Stimulated activated CD4-positive, alpha-beta T cell treated with anti-CD3 and anti-CD28 coated beads, Interleukin-15, amount 100 ng/mL, for 24 hours (primary cell): Measurements from ENCODE around the gene ZNF778.
A peak's percentile ranks its signal among the peaks of the same experiment; 100 is the strongest.
"Not testable (repeated sequence)": the region's sequence is repeated elsewhere in the genome, so short reads cannot be mapped to it uniquely, and the experiment has no call there.

Experiments used
- DNase-seq: peaks from one replicate; pipeline ENCODE4 v3.0.0-alpha.2; 2020

The ZNF778 gene

DNA sequence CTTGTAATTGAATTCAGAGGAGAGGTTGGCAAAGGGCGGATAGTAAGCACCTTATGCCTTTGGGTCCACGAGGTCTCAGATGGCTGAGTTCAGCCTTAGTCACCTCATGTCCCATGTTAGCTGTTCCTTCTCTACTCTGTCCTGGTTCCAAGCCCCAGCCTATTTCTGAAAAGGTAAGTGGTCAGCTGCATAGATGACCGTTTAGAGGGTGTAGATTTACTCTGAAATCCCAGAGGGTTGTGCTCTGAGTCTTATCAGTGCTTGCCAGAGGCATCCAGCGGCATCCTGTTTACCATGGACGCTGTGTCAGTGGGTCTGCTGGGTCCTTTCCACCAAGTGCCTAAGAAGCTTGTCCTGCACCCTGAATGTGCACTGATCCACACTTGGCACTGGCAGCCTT is 1.9 kb downstream of the ZNF778 start:
- DNase-seq: no peak

DNA sequence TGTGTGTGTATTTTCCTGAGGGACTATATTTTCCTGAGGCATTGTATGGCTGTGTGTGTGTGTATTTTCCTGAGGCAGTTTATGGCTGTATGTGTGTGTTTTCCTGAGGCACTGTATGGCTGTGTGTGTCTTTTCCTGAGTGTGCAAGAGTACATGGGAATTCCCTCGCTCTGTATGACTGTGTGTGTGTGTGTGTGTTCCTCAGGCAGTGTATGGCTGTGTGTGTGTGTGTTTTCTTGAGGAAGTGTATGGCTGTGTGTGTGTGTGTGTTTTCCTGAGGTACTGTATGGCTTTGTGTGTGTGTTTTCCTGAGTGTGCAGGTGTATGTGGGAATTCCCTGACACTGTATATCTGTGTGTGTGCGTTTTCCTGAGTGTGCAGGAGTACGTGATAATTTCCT is 4.1 kb downstream of the ZNF778 start:
- no peak for DNase-seq

DNA sequence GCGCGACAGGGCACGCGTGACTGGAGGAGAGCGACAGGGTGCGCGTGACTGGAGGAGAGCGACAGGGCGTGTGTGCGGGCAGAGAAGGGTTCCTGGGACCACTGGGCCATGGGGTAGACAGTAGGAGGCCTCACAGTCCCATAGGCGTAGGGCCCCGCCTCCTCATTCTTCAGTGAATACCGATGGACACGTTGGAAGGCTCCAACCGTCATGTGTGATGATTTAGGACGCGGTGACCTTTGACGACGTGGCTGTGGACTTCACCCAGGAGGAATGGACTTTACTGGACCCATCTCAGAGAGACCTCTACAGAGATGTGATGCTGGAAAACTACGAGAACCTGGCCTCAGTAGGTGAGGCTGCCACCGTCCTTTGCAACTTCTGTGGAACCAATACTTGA is 5.4 kb downstream of the ZNF778 start:
- DNase-seq: no peak

DNA sequence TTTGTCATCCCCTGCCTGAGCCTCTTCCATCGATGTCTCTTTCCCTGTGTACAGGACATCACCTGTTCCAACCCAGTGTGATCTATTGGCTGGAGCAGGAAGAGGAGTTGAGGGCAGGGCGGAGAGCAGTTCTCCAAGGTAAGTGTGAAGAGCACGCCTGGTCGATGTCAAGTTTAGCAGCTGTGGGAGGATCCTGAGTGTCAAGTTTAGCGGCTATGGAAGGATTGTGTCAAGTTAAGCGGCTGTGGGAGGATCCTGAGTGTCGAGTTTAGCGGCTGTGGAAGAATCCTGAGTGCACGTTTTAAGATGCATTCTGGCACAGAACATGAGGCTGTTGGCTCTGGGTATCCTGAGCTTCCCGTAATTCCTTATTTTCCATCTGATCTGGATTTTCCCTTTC is 7.2 kb downstream of the ZNF778 start:
- DNase-seq: no peak

DNA sequence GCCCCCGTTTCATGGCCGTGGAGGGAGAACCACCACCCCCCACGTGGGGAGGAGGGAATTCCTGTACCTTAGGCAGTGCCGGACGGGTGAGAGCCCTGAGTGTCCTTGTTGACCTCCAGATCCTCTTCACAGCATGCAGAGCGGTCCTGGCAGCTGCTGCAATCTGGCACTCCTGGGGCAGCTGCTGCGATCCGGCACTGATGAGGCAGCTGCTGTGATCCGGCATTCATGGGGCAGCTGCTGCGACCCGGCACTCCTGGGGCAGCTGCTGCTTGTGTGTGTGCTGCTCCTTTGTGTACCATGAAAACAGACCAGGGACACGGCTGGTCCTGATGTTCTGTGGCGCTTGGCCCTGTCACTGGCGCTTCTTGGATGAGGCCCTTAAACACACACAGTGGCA is 12.8 kb downstream of the ZNF778 start:
- DNase-seq: no peak

DNA sequence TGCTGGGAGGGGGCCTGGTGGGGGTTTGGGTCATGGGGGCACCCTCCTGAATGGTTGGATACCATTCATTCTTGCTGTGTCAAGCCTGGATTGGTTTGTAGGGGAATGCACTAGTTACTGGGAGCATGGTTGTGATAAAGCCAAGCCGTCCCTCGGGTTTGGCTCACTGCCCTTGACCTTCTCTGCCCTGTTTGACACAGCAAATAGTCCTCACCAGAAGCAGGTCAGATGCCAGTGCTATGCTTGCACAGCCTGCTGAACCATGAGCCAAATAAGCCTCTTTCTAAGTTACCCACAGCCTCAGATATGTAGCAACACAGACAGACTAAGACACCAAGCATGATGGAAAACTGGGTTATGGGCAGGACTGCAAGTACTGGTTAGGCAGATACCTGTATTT is 14.6 kb downstream of the ZNF778 start:
- no peak for DNase-seq

DNA sequence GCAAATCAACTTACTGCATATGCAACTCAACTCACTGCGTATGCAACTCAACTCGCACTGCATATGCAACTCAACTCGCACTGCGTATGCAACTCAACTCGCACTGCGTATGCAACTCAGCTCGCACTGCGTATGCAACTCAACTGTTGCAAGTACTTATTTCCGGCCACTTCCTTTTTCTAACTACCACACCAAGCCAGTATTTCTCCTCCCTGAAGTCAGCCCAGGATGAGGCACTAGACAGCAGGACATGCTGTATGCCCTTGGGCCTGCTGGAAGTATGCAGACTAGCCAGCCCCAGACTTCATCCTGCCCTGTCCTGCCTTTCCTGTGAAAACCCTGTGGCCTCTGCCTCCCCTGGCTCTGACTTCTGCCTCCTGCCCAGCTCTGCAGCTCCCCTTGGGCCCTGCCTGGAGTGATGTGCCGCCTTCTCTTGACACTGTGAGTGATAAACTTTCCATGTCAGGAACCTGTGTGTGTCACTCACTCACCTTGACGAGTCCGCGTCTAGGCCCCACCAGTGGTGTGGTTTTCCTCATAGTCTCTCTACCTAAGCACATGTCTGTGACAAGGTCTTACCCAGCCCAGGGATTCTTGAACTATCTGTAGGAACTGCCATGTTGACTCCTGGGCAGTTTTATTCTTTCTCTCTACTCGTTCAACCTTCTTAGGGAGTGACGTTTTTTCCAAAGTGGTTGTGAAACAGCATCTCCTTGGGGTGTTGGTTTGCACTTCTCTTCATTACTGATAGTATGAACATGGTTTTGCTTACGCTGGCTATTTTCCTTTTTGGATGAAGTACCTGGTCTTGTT is 16.4 kb downstream of the ZNF778 start:
- DNase-seq: no peak

DNA sequence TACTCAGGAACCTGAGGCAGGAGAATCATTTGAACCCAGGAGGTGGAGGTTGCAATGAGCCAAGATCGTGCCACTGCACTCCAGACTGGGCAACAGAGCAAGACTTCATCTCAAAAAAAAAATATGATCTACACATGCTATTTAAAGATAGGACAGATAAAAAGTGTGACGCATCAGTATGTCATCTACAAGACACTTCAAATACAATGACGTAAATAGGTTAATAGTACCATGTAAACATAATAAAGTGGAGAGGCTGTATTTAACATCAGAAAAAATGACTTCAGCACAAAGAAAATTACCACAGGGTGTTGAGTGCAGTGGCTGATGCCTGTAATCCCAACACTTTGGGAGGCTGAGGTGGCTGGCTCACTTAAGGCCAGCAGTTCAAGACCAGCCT is 20.2 kb downstream of the ZNF778 start:
- DNase-seq: no peak

DNA sequence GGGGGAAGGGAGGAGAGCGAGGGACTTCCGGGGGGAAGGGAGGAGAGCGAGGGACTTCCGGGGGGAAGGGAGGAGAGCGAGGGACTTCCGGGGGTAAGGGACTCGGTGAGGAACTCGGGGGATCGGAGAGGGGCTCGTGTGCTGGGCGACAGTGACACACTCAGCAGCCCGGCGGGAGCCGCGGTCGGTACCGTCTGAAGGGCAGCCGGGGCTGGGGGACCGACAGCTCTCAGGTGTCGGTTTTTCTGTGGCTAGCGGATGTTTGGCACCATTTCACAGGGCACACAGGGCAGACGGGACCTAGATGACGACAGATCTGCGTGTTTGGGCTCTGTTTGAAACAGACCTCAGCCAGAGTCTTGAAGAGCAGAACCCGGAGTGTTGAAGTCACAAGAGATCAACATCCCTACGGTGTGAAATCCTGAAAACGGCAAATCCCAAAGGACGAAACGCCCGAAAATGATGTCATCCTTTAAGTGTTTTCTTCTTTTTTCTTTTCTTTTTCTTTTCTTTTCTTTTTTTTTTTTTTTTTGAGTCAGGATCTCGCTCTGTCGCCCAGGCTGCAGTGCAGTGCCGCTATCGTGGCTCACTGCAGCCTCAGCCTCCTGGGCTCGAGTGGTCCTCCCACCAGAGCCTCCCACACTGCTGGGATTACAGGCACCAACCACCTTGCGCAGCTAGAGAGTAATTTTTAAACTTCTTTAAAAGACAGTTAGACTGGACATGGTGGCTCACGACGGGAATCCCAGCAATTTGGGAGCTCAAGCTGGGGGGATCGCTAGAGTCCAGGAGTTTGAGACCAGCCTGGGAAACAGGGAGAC is 23.9 kb downstream of the ZNF778 start:
- DNase-seq: peak; percentile 80

DNA sequence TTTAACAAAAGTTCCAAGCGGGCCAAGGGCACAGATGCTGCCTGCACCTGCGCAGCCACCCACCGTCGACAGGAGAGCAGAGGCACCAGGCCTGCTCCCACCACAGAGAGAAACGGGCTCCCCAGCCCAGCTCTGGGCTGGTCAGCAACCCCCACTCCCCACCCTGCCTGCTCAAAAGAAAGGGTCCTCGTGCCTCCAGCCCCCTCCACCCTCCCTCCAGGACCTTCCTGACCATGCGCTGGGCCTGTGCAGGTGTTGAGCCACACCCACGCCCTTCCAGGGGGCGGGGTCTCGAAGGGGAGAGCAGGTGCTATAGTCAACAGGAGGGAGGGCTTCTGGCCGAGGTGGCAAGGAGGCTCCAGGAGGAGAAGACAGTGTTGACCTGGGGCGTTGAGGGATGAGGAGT is 25.3 kb downstream of the ZNF778 start:
- DNase-seq: no peak

DNA sequence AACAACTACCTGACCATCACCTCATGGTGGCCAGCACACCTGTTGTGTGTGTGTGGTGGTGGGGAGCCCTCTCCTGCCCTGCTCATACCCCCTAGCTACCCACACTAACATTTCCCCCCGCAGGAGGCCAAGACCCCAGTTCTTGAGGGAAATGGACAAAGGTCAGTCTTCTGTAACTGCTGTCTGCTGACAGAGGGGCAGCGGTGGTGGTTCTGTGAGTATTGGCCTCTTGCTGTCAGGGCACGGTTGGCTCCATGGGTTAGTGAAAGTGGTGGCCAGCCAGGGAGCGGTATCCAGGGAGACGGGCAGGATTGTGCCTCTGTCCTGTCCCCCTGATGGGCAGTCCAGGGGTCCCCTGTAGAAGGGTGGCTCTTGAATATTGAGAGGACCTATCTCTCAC is 26.2 kb downstream of the ZNF778 start:
- DNase-seq: no peak

DNA sequence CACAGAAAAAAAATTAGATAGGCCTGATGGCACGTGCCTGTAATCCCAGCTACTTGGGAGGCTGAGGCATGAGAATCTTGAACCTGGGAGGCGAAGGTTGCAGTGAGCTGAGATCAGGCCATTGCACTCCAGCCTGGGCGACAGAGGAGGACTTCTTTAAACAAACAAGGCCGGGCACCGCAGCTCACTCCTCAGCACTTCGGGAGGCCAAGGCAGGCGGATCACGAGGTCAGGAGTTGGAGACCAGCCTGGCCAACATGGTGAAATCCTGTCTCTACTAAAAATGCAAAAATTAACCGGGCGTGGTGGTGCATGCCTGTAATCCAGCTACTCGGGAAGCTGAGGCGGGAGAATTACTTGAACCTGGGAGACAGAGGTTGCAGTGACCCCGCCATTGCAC is 26.8 kb downstream of the ZNF778 start:
- DNase-seq: not testable (repeated sequence)

DNA sequence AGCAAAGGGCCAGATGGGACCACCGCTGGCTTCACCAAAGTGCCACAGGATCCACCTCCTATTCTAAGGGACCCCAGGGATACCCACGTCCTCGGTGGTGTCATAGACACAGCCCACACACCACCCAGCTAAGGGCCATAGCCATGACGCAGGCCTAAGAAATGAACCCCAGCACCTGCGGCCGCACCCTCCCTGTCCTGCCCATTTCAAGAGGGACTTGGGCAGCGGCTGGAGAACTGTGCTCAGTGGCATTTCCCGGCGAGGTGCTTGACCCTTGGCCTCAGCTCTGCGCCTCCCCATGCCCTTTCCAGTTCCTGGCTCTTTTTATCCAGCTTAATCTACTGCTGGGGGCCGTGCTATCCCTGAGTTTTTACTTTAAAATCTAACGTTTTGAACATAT is 27.3 kb downstream of the ZNF778 start:
- no peak for DNase-seq

DNA sequence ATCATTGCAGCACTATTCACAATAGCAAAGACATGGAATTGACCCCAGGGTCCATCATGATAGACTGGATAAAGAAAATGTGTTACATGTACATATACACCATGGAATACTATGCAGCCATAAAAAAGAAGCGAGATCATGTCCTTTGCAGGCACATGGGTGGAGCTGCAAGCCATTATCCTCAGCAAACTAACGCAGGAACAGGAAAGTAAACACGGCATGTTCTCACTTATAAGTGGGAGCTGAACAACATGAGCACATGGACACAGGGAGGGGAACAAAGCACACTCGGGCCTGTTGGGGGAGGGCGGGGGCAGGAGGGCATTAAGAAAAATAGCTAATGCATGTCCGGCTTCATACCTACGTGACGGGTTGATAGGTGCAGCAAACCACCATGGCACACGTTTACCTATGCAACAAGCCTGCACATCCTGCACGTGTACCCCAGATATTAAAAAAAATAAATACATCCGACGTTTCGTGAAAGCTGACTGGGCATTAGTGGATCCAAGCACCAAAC is 28.9 kb downstream of the ZNF778 start:
- DNase-seq: no peak

DNA sequence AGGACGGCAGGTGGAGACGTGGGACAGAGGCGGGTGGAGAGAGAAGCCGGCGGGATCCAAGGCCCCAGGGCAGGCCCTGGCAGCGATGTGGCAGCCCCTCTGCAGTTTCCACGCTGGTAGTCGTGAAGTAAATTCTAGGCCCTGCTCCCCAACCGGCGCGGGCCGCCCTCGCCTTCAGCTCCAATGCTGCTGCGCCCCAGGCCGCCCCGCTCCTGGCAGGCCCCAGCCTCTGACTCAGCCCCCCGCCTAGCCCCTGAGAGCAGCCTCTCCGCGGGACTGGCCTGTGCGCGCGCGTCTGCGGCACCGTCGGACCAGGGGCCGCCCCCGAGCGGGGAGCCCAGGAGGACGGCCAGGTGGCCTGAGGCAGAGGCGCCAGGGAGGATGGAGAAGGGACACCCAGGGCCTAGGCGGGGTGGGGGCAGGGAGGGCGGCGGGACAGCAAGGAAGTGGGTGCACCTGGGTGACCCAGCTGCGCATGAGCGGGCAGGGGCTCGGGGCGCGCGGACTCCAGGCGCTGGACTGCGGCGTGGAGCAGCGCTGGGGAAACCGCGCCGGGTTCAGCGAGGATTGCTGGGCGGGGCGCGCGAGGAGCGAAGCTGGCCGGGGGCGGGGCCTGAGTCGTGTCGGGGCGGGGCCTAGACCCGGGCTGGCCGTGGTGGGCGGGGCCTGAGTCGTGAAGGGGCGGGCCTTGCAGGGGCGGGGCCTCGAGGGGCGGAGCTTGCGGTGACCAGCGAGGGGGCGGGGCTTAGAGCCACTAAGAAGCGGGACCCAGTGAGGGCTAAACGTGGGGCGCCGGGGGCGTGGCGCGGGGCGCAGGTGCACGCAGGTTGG is 29.6 kb downstream of the ZNF778 start:
- peak; percentile 95 for DNase-seq

DNA sequence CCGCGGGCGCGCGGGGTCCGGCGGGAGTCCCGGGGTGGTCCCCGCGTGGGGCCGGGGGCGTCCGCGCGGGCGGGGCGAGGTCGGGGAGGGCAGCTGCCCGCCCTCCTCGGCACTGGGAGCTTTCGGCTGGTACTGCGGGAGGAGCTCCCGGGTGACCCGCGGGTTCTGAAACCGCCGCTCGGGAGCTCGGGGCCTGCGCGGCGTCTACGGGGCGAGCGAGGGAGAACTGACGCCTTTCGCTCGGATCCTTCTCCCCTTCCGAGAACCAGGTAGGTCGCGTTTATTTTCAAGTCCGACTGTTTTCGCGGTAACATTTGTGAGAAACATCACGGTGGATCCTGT is 30.2 kb downstream of the ZNF778 start:
- not testable (repeated sequence) for DNase-seq

DNA sequence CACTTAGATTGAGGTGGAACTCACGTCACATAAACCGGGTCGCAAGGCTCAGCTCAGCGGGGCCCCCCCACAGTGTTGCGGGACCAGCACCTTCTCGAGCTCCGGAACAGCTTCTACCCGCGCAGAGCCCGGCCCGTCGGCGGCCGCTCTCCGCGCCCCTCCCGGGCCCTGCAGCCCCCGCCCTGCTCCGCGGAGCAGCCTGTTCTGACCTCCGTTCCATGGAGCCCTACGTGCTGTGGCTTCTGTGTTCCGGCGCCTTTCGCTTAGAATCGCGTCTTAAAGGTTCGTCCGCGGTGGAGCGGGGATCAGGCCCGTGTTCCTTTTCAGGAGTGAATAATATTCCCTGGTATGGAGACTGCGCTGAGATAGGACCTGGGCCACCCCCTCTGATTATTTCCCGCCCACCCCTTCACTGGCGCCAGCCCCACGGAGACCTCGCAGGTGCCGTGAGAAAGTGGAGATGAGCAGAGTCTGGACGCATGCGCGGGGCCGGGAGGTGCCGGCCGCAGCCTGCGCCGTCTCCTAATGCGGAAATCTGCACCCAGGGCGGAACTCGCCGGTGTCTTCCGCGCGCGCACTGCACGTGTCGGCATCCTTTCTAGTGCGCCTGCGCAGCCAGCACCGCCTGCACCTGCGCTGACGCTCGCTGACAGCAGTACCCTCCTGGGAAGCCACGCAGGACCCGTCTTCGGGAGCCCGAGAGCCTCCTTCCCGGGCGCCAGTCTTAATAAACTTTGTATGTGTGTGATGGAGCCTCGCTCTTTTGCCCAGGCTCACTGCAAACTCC is 30.9 kb downstream of the ZNF778 start:
- DNase-seq: no peak

DNA sequence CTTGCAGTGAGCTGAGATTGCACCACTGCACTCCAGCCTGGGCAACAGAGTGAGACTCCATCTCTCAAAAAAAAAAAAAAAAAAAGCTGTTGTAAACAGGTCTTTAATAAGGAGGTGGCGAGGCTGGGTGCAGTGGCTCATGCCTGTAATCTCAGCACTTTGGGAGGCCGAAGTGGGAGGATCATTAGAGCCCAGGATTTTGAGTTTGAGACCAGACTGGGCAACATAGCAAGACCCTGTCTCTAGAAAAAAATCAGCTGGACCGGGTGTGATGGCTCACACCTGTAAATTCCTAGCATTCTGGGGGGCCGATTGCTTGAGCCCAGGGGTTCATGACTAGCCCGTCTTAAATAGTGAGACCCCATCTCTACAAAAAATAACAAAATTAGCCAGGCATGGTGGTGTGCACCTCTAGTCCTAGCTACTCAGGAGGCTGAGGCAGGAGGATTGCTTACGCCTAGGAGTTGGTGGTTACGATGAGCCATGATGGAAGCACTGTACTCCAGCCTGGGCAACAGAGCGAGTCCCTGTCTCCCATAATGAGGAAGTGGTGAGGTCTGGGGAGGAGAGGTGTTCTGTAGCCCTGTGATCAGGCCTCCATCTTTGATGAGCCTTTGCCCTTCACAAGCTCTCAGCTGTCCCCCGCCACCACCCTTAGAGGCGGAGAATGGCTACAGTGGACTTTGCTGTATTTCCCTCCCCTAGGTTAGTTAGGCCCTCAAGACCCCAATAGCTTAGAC is 36.2 kb downstream of the ZNF778 start:
- DNase-seq: no peak

DNA sequence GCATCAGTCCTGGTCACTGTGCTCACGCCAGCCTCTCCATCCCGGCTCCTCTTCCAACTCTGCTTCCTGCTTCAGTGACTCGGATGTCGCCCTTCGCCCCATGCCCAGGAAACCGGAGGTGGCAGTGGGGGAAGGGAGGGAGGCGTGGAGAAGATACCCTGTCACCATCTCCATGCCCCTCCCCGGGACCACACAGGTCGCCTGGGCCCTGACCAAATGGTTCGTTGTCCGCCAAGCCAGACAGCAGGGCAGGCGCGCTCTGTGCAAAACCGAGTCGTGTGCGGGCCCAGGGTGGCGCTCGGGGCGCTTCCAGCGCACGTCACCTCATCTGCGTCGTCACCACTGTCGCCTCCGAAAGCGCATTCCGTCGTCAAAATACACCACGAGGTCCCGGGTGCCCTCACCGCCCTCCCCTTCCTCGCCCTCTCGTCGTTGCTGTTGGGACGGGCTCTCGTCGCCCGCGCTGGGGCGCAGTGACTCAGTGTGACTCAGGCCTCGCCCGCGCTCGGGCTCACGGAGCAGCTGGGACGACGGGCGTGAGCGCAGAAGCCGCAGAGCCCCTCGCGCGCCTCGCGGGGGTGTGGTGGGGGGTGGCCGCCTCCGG is 39.2 kb downstream of the ZNF778 start:
- peak; percentile 87 for DNase-seq

DNA sequence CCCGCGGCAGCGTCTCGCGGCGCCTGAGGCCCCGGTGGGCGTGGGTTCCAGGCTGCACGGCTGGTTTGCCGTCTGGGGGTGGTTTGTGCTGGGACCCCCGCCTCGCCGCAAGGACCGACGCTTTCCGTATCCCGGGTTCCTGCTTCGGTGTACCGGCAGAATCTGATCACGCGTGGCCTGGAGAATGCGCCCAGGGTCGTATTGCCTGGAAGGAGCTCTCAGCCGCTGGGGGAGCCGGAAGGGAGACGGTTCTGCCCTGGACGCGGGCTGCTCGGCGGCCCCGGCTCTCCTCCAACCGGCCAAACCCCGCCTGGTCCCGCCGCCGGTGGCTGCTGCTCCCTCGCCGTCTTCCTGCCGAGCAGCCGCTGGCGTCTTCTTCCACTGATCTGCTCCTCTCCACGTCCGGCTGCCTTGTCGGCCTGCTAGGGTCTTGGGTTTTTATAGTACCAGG is 39.8 kb downstream of the ZNF778 start:
- no peak for DNase-seq
